ENCODE results near the gene CDH23. TPM values are rescaled to one million over a fixed set of nuclear protein-coding genes. Genes with fewer than 3 reads are reported as not detected.

Gene CDH23
- total and polyA plus RNA-seq, 2 experiments from 2014 or later = 0.08 TPM; not detected in 1

DNA sequence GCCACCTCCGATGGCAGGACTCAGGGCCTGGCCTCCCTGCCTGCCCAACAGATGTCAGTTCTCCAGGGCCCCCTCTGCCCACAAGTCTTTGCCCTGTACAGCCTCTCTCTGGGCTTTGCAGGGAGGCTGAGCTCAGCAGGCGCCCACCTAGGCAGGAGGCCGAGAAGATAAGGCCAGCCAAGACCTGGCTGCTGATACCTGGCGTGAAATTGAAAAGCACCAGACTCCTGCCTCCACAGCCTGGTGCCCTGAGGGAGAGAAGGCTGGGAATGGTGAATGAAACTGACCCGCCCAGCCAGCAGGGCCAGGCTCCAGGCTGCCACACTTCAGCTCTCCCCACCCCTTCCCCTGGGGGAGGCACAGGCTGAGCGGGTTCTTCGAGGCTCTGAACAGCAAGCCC lies 145.8 kb downstream of the CDH23 start:
- no peak for DNase-seq
- H3K36me3 ChIP-seq (ENCODE audit: low read depth) = no peaks in the 10 kb centered on the region
- 56 to 64% methylated on average over 7 of the region's 7 CpGs for WGBS, 2 experiments (ENCODE audit: low coverage in 1 of 2, low lambda C conversion rate in 2 of 2, missing lambda C conversion rate in 2 of 2)
- no peak overlapping the region for H3K27ac ChIP-seq
- H4K20me1 ChIP-seq (ENCODE audit: insufficient read depth) = no peaks in the 10 kb centered on the region
- H3K79me2 ChIP-seq (ENCODE audit: insufficient read depth) = no peaks in the 10 kb centered on the region
- H3K9me3 ChIP-seq (ENCODE audit: low read depth) = no peaks in the 10 kb centered on the region
- H3F3A ChIP-seq (ENCODE audit: insufficient read depth) = no peaks in the 10 kb centered on the region
- H3K9ac ChIP-seq = no peak overlapping the region
- H3K4me3 ChIP-seq = no peak overlapping the region
- peaks cover 41% of the 10 kb centered on the region for H3K27me3 ChIP-seq (replicated peaks; ENCODE audit: insufficient read depth)
- H3K4me2 ChIP-seq (ENCODE audit: unreplicated experiment) = no peak overlapping the region
- no peaks in the 10 kb centered on the region for H3K4me1 ChIP-seq (ENCODE audit: insufficient read depth)
- in situ Hi-C loops (cut with MboI) = no loop called here
- H3K9me2 ChIP-seq (ENCODE audit: insufficient read depth) = no peaks in the 10 kb centered on the region
- TF ChIP-seq EZH2 (IDR thresholded peaks at IDR 0.05; ENCODE audit: insufficient read depth, poor library complexity, severe bottlenecking) = no peak
- no peak for TF ChIP-seq EZH2phosphoT487 (IDR thresholded peaks at IDR 0.05; ENCODE audit: insufficient read depth, low read depth)
- H2AFZ ChIP-seq = no peak overlapping the region

GRCh38 chr10:71543608-71544170 lies 147.0 kb downstream of the CDH23 start:
- no peaks in the 10 kb centered on the region for H3K9me2 ChIP-seq (ENCODE audit: insufficient read depth)
- TF ChIP-seq EZH2 (IDR thresholded peaks at IDR 0.05; ENCODE audit: insufficient read depth, poor library complexity, severe bottlenecking) = no peak
- no peak for TF ChIP-seq EZH2phosphoT487 (IDR thresholded peaks at IDR 0.05; ENCODE audit: insufficient read depth, low read depth)
- no peaks in the 10 kb centered on the region for H4K20me1 ChIP-seq (ENCODE audit: insufficient read depth)
- no peaks in the 10 kb centered on the region for H3F3A ChIP-seq (ENCODE audit: insufficient read depth)
- H3K4me2 ChIP-seq (ENCODE audit: unreplicated experiment) = no peak overlapping the region
- 26 to 36% methylated on average over 3 of the region's 3 CpGs for WGBS, 2 experiments (ENCODE audit: low coverage in 1 of 2, low lambda C conversion rate in 2 of 2, missing lambda C conversion rate in 2 of 2)
- no peak overlapping the region for H3K9ac ChIP-seq
- H3K4me3 ChIP-seq = no peak overlapping the region
- no peak overlapping the region for H2AFZ ChIP-seq
- peaks cover 43% of the 10 kb centered on the region for H3K27me3 ChIP-seq (replicated peaks; ENCODE audit: insufficient read depth)
- in situ Hi-C loops (cut with MboI) = no loop called here
- DNase-seq = no peak
- no peaks in the 10 kb centered on the region for H3K9me3 ChIP-seq (ENCODE audit: low read depth)
- H3K79me2 ChIP-seq (ENCODE audit: insufficient read depth) = no peaks in the 10 kb centered on the region
- no peaks in the 10 kb centered on the region for H3K4me1 ChIP-seq (ENCODE audit: insufficient read depth)
- no peak overlapping the region for H3K27ac ChIP-seq
- H3K36me3 ChIP-seq (ENCODE audit: low read depth) = no peaks in the 10 kb centered on the region

DNA sequence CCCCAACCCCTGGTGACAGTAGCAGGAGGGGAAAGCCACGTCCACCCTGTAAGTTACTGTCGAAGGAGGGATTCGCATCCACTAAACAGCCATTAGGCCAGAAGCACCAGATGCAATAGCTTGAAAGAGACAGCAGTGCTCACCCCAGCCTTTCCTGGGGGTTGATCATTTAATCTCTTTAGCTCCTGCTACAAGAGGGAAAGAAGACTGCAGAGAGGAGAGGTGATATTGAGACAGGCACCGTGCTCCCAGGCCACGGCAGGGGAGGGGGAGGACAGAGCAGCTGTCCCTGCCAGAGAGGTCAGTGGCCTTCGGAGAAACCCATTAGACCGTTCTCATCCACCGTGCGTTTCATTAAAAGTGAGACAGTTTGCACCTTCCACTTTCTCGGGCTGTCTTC lies 148.3 kb downstream of the CDH23 start:
- H3K27ac ChIP-seq = no peak overlapping the region
- H2AFZ ChIP-seq = no peak overlapping the region
- no peaks in the 10 kb centered on the region for H4K20me1 ChIP-seq (ENCODE audit: insufficient read depth)
- no peaks in the 10 kb centered on the region for H3K4me1 ChIP-seq (ENCODE audit: insufficient read depth)
- no peak for DNase-seq
- no peak overlapping the region for H3K4me2 ChIP-seq (ENCODE audit: unreplicated experiment)
- H3K4me3 ChIP-seq = no peak overlapping the region
- no peaks in the 10 kb centered on the region for H3K79me2 ChIP-seq (ENCODE audit: insufficient read depth)
- no peaks in the 10 kb centered on the region for H3K36me3 ChIP-seq (ENCODE audit: low read depth)
- in situ Hi-C loops (cut with MboI) = no loop called here
- H3F3A ChIP-seq (ENCODE audit: insufficient read depth) = no peaks in the 10 kb centered on the region
- no peaks in the 10 kb centered on the region for H3K9me3 ChIP-seq (ENCODE audit: low read depth)
- WGBS, 2 experiments (ENCODE audit: low coverage in 1 of 2, low lambda C conversion rate in 2 of 2, missing lambda C conversion rate in 2 of 2) = 75 to 79% methylated on average over 10 of the region's 10 CpGs
- no peak for TF ChIP-seq EZH2 (IDR thresholded peaks at IDR 0.05; ENCODE audit: insufficient read depth, poor library complexity, severe bottlenecking)
- TF ChIP-seq EZH2phosphoT487 (IDR thresholded peaks at IDR 0.05; ENCODE audit: insufficient read depth, low read depth) = no peak
- H3K9me2 ChIP-seq (ENCODE audit: insufficient read depth) = no peaks in the 10 kb centered on the region
- peaks cover 42% of the 10 kb centered on the region for H3K27me3 ChIP-seq (replicated peaks; ENCODE audit: insufficient read depth)
- no peak overlapping the region for H3K9ac ChIP-seq

GRCh38 chr10:71546220-71546619 lies 149.5 kb downstream of the CDH23 start:
- Histone ChIP-seq H3K9me3 (ENCODE audit: low read depth) (no peaks in the 10 kb centered on the region), H3F3A (ENCODE audit: insufficient read depth) (no peaks in the 10 kb centered on the region), H3K4me1 (ENCODE audit: insufficient read depth) (no peaks in the 10 kb centered on the region), H3K36me3 (ENCODE audit: low read depth) (no peaks in the 10 kb centered on the region), H2AFZ (no peak overlapping the region), H3K79me2 (ENCODE audit: insufficient read depth) (no peaks in the 10 kb centered on the region), H4K20me1 (ENCODE audit: insufficient read depth) (no peaks in the 10 kb centered on the region), H3K27me3 (replicated peaks; ENCODE audit: insufficient read depth) (peaks cover 49% of the 10 kb centered on the region), H3K4me2 (ENCODE audit: unreplicated experiment) (no peak overlapping the region), H3K9me2 (ENCODE audit: insufficient read depth) (no peaks in the 10 kb centered on the region), H3K4me3 (no peak overlapping the region), H3K27ac (no peak overlapping the region), H3K9ac (no peak overlapping the region)
- DNase-seq = no peak
- TF ChIP-seq EZH2phosphoT487 (IDR thresholded peaks at IDR 0.05; ENCODE audit: insufficient read depth, low read depth) (no peak), EZH2 (IDR thresholded peaks at IDR 0.05; ENCODE audit: insufficient read depth, poor library complexity, severe bottlenecking) (no peak)
- WGBS, 2 experiments (ENCODE audit: low coverage in 1 of 2, low lambda C conversion rate in 2 of 2, missing lambda C conversion rate in 2 of 2) = 65 to 69% methylated on average over 7 of the region's 7 CpGs
- in situ Hi-C loops (cut with MboI) = no loop called here

DNA sequence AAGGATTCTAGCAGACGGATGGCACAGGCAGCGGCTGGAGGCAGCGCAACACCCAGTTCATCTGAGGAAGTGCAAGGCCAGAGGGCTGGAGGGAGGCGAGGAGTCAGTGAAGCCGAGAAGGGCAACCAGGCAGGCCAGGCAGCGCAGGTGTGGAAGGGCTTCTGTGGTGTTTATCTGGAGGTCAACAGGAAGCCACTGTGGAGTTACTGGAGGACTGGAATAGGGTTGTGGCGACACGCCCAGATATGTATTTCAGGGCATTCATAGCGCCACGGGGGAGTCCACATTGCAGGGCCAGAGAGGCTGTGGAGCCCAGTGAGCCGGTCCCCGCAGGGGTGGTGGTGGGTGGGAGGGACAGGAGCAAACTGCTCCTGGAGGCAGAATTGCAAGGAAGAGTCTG lies 150.6 kb downstream of the CDH23 start:
- Histone ChIP-seq H3K4me1 (ENCODE audit: insufficient read depth) (no peaks in the 10 kb centered on the region), H3F3A (ENCODE audit: insufficient read depth) (no peaks in the 10 kb centered on the region), H3K36me3 (ENCODE audit: low read depth) (no peaks in the 10 kb centered on the region), H3K4me3 (no peak overlapping the region), H3K27ac (no peak overlapping the region), H3K79me2 (ENCODE audit: insufficient read depth) (no peaks in the 10 kb centered on the region), H3K4me2 (ENCODE audit: unreplicated experiment) (no peak overlapping the region), H3K9me2 (ENCODE audit: insufficient read depth) (no peaks in the 10 kb centered on the region), H2AFZ (no peak overlapping the region), H3K27me3 (replicated peaks; ENCODE audit: insufficient read depth) (peaks cover 46% of the 10 kb centered on the region), H3K9ac (no peak overlapping the region), H4K20me1 (ENCODE audit: insufficient read depth) (no peaks in the 10 kb centered on the region), H3K9me3 (ENCODE audit: low read depth) (no peaks in the 10 kb centered on the region)
- TF ChIP-seq EZH2phosphoT487 (IDR thresholded peaks at IDR 0.05; ENCODE audit: insufficient read depth, low read depth) (no peak), EZH2 (IDR thresholded peaks at IDR 0.05; ENCODE audit: insufficient read depth, poor library complexity, severe bottlenecking) (no peak)
- 78 to 81% methylated on average over 11 to 12 of the region's 12 CpGs for WGBS, 2 experiments (ENCODE audit: low coverage in 1 of 2, low lambda C conversion rate in 2 of 2, missing lambda C conversion rate in 2 of 2)
- no peak for DNase-seq
- in situ Hi-C loops (cut with MboI) = no loop called here

Measured in GM23248 (cell line).